ENCODE results near the gene GPER1. TPM values are rescaled to one million over a fixed set of nuclear protein-coding genes. Genes with fewer than 3 reads are reported as not detected.
"Not testable (repeated sequence)": the region's sequence is repeated elsewhere in the genome, so short reads cannot be mapped to it uniquely, and the experiment has no call there.

GPER1 gene
- total RNA-seq, 1 donor from 2014 or later: 0.08 TPM

- DNase-seq (ENCODE audit: low read depth): no peak
- no peak for TF ChIP-seq CTCF (IDR thresholded peaks at IDR 0.05; ENCODE audit: insufficient read depth, low read length, poor library complexity, severe bottlenecking)
Observed at GRCh38 chr7:1070544-1071011, 17.3 kb upstream of the GPER1 start.

GRCh38 chr7:1071731-1072254 lies 16.1 kb upstream of the GPER1 start:
- Histone ChIP-seq H3K27me3 (ENCODE audit: control insufficient read depth, insufficient read depth, low read length) (no peaks in the 10 kb centered on the region), H3K4me3 (ENCODE audit: low read depth, low read length) (no peak overlapping the region), H3K36me3 (ENCODE audit: control insufficient read depth, insufficient read depth, low read length) (no peaks in the 10 kb centered on the region)
- TF ChIP-seq CTCF (IDR thresholded peaks at IDR 0.05; ENCODE audit: insufficient read depth, low read length, poor library complexity, severe bottlenecking): no peak
- no peak for DNase-seq (ENCODE audit: low read depth)

More at GRCh38 chr7:1070544-1071011, 17.3 kb upstream of the GPER1 start:
- Histone ChIP-seq H3K36me3 (ENCODE audit: control insufficient read depth, insufficient read depth, low read length) (no peaks in the 10 kb centered on the region), H3K4me3 (ENCODE audit: low read depth, low read length) (no peak overlapping the region), H3K27me3 (ENCODE audit: control insufficient read depth, insufficient read depth, low read length) (peaks cover 1% of the 10 kb centered on the region)

GRCh38 chr7:1073142-1073977 lies 14.6 kb upstream of the GPER1 start:
- no peak for TF ChIP-seq CTCF (IDR thresholded peaks at IDR 0.05; ENCODE audit: insufficient read depth, low read length, poor library complexity, severe bottlenecking)
- DNase-seq (ENCODE audit: low read depth): no peak
- no peak overlapping the region for H3K4me3 ChIP-seq (ENCODE audit: low read depth, low read length)
- no peaks in the 10 kb centered on the region for H3K36me3 ChIP-seq (ENCODE audit: control insufficient read depth, insufficient read depth, low read length)
- no peaks in the 10 kb centered on the region for H3K27me3 ChIP-seq (ENCODE audit: control insufficient read depth, insufficient read depth, low read length)

GRCh38 chr7:1074018-1074417 lies 13.9 kb upstream of the GPER1 start:
- H3K36me3 ChIP-seq (ENCODE audit: control insufficient read depth, insufficient read depth, low read length); H3K27me3 ChIP-seq (ENCODE audit: control insufficient read depth, insufficient read depth, low read length); DNase-seq (ENCODE audit: low read depth); H3K4me3 ChIP-seq (ENCODE audit: low read depth, low read length): not testable (repeated sequence)

- no peak for DNase-seq (ENCODE audit: low read depth)
- Histone ChIP-seq H3K4me3 (ENCODE audit: low read depth, low read length) (no peak overlapping the region), H3K27me3 (ENCODE audit: control insufficient read depth, insufficient read depth, low read length) (no peaks in the 10 kb centered on the region), H3K36me3 (ENCODE audit: control insufficient read depth, insufficient read depth, low read length) (no peaks in the 10 kb centered on the region)
- TF ChIP-seq CTCF (IDR thresholded peaks at IDR 0.05; ENCODE audit: insufficient read depth, low read length, poor library complexity, severe bottlenecking): no peak
Observed at GRCh38 chr7:1074593-1075431, 13.1 kb upstream of the GPER1 start.
